Body of pancreas (tissue), 4 donors: Measurements from ENCODE around the gene SLC9A2. TPM values are rescaled to one million over a fixed set of nuclear protein-coding genes. Genes with fewer than 3 reads are reported as not detected.

Source experiments
- ATAC-seq: fragments of 150-250 bp; one replicate; pipeline ENCODE4 v1.9.1; 2016
- DNase-seq, 4 donors: peaks; one replicate each; pipeline ENCODE4 v3.0.0-alpha.2; 2019
- H3K27ac ChIP-seq, 4 donors: fragments of 200-600 bp; sonication (generic); 1 replicate in 3 of 4; 2 replicates in 1 of 4; pipeline versions ENCODE4 v1.5.1 to v1.6.1; 2016 to 2019; ENCODE audit warnings: mild to moderate bottlenecking in 1 of 4, mixed read lengths in 1 of 4, moderate library complexity in 1 of 4
- H3K27me3 ChIP-seq, 2 donors: fragments of 200-600 bp; sonication (generic); one replicate each; pipeline ENCODE4 v1.6.0; 2016; ENCODE audit warnings: mild to moderate bottlenecking in 1 of 2
- H3K36me3 ChIP-seq, 2 donors: fragments of 200-600 bp; sonication (generic); replicated peaks in 1 of 2; 2 replicates each; pipeline ENCODE4 v1.5.1; 2016; ENCODE audit warnings: low read depth in 2 of 2; ENCODE audit not compliant: insufficient read depth in 1 of 2
- H3K4me1 ChIP-seq: fragments of 200-600 bp; sonication (generic); one replicate; pipeline ENCODE4 v1.6.0; 2016
- H3K4me3 ChIP-seq, 2 donors: fragments of 200-600 bp; sonication (generic); 1 replicate in 1 of 2; 2 replicates in 1 of 2; pipeline ENCODE4 v1.5.1; 2016 to 2019
- H3K9me3 ChIP-seq, 3 donors: fragments of 200-600 bp; sonication (generic); 1 replicate in 2 of 3; 2 replicates in 1 of 3; pipeline ENCODE4 v1.5.1; 2016
- POLR2A ChIP-seq, 3 donors: fragments of 450-650 bp; IDR thresholded peaks; one replicate each; pipeline ENCODE4 v1.6.1; 2016; ENCODE audit warnings: antibody characterized with exemption in 3 of 3, mild to moderate bottlenecking in 2 of 3
- WGBS, 2 donors: methylation state at CpG; one replicate each; pipeline ENCODE4 v1.1.5; 2017; 5-methylcytosine and 5-hydroxymethylcytosine counted together
- intact Hi-C: fragments of 100-400 bp; cut with DNase I; formaldehyde crosslinking; loops from one replicate; pipeline ENCODE4 v1.15.1; 2023
- total RNA-seq, 2 donors: library from RNA; depleted of rRNA; stranded (reverse); fragments of >200 nt; gene quantifications; one replicate each; pipeline ENCODE4 v1.1.0, GENCODE V29; 2016
- TF ChIP-seq, protein P1 (sequence below), 7 experiments: fragments of 450-650 bp in 4 of 7; fragments of 200-600 bp in 3 of 7; sonication (generic) in 3 of 7; IDR thresholded peaks; one replicate each; pipeline ENCODE4 v1.5.1; 2016 to 2019; ENCODE audit warnings: antibody characterized with exemption in 7 of 7

The SLC9A2 gene
- total RNA-seq, 2 donors from 2014 or later, result 1.0 TPM; not detected in 1

DNA sequence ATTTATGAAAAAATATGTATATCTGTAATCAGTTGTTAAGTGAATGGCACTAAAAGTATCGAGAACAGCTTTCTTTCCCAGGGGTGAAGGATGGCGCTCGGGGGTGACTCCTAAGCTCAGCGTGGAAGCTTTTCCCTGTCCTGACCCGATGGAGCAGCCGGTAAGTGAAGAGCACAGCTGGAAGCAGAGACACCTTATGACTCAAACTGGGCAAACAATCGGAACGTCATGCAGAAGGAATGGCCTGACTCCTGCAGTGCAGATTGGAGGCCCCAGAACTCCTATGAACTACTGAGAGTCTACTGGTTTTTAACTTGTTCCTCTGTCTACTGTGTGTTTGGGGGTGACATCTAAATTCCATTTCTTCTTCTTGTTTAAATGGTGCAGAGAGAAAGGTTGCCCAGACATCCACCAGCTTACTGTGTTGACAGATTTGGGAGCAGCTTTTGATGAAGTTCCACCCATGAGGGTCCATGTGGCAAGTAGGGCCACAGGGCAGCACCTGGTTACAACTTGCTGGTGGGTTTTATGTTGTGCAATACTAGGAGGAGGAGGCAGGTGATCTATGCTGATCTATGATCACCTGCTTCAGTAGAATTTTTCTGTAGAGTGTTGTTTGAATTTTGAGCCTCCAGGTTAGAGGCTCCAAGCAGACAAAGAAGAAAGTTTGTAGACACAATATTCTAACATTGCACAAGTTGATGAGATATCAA lies 89.7 kb downstream of the SLC9A2 start:
- TF ChIP-seq, protein P1, sequence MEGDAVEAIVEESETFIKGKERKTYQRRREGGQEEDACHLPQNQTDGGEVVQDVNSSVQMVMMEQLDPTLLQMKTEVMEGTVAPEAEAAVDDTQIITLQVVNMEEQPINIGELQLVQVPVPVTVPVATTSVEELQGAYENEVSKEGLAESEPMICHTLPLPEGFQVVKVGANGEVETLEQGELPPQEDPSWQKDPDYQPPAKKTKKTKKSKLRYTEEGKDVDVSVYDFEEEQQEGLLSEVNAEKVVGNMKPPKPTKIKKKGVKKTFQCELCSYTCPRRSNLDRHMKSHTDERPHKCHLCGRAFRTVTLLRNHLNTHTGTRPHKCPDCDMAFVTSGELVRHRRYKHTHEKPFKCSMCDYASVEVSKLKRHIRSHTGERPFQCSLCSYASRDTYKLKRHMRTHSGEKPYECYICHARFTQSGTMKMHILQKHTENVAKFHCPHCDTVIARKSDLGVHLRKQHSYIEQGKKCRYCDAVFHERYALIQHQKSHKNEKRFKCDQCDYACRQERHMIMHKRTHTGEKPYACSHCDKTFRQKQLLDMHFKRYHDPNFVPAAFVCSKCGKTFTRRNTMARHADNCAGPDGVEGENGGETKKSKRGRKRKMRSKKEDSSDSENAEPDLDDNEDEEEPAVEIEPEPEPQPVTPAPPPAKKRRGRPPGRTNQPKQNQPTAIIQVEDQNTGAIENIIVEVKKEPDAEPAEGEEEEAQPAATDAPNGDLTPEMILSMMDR (IDR thresholded peaks at IDR 0.05), result no peak
- TF ChIP-seq POLR2A (IDR thresholded peaks at IDR 0.05), result no peak
- 59 to 60% methylated on average over 8 of the region's 8 CpGs for WGBS, 2 donors
- no peak overlapping the region for H3K27ac ChIP-seq
- no peaks in the 10 kb centered on the region for H3K4me1 ChIP-seq
- intact Hi-C loops, result no loop called here
- ATAC-seq (no peak), DNase-seq (no peak)
- no peaks in the 10 kb centered on the region for H3K9me3 ChIP-seq
- no peaks in the 10 kb centered on the region for H3K27me3 ChIP-seq
- no peaks in the 10 kb centered on the region for H3K36me3 ChIP-seq
- no peak overlapping the region for H3K4me3 ChIP-seq

DNA sequence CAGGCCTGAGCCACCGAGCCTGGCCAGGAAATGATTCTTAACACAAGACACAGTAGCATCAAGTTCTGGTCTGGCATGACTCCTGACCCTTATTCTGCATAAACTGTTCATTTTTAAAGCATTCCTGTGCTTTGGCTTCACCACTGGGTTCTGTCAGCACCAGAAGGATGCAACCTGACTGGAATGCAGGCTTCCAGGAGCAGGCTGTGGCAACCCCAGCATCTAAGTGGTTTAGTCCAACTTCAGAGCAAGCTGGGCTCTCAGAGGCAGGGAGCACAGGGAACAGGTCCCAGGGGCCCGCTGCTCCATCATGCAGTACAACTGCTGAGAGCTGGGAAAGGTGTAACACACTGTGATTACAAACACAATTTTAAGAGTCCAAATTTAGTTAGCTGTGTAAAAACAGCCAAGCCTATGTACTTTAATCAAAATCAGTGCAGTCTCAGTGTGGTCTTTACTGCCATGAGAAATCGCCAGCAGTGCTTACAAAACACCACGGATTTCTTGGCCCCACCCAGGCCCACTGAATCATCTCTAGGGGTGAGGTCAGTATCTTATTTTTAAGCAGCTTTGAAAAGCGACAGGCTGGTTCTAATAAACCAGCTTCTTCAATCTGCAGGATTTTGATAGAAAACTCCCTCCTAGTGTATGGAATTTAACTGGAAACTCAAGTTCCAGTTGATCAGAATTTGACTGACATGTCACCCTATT lies 98.1 kb downstream of the SLC9A2 start:
- TF ChIP-seq, protein P1 (IDR thresholded peaks at IDR 0.05), result no peak
- TF ChIP-seq POLR2A (IDR thresholded peaks at IDR 0.05), result no peak
- H3K36me3 ChIP-seq, result peaks cover 4 to 13% of the 10 kb centered on the region in 2 donors
- intact Hi-C loops, result no loop called here
- ATAC-seq, result no peak
- H3K4me3 ChIP-seq, result no peak overlapping the region
- no peak for DNase-seq
- no peaks in the 10 kb centered on the region for H3K27me3 ChIP-seq
- H3K4me1 ChIP-seq, result no peaks in the 10 kb centered on the region
- 91 to 96% methylated on average over 5 of the region's 5 CpGs for WGBS, 2 donors
- H3K9me3 ChIP-seq, result no peaks in the 10 kb centered on the region
- no peak overlapping the region for H3K27ac ChIP-seq

DNA sequence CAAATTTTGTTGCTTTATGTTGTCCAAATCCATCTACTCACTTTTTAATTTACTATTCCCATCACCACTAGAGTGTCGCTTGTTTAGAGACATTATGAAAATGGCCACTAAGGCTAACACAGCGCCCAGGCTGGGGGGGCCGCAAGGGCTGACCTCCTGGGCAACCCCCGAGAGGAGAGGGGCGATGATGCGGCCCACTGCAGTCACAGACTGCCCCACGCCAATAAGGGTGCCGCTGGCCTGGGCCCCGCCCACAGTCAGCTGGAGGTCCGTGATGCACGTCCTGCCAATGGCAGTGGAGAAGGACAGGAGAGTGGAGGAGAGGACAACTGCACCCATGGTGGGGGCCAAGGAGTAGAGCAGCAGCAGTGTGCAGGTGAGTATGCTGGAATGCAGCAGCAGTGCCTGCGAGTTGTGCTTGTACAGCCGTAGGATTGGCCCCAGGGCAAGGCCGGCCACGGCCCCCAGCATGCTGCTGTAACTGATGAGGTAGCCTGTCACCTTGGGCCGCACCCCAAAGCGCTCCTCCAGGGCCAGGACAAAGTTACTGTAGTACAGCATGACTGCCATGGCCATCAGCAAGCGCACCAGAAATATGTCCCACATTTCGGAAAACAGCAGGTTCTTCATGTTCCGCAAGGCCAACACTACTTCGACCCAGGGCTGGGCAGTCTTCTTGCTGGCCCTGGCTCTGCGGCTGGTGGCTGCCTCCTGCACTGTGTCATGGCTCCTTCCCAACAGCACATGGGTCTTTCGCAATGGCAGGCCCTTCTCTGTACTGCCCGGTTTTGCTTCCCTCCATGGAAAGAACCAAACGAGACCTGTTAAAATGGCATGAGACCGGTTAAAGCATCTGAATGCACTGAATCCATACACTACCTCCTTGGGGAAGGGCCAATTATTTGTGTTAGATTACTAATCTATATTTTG lies 99.3 kb downstream of the SLC9A2 start:
- intact Hi-C loops, result no loop called here
- Histone ChIP-seq H3K27me3 (no peaks in the 10 kb centered on the region), H3K27ac (no peak overlapping the region), H3K9me3 (no peaks in the 10 kb centered on the region), H3K4me3 (no peak overlapping the region), H3K4me1 (no peaks in the 10 kb centered on the region), H3K36me3 (peaks cover 4 to 16% of the 10 kb centered on the region in 2 donors)
- no peak for TF ChIP-seq POLR2A (IDR thresholded peaks at IDR 0.05)
- TF ChIP-seq, protein P1 (IDR thresholded peaks at IDR 0.05), result no peak
- WGBS, 2 donors, result 90 to 95% methylated on average over 25 to 26 of the region's 26 CpGs
- ATAC-seq (no peak), DNase-seq (no peak)

DNA sequence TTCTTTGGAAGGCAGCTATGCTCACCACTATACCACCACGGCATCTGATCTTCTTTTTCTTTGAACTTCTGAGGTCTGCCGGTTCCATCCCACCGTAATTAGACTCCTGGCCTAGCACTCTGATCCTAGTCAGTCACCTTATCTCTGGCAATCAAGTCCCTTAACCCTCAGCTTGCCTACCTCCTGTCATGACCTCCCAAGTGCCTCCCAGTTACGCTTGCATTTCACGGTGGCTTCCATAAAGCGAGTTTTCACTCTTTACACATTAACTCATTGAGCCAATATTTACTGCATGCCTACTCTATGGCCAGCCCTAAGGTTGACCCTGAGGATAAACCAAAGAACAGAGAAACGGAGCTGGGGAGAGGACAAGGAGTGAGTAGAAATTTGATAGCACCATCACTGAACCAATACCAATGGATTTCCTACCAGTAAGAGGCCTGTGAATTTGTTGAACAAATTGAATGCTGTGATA lies 104.7 kb downstream of the SLC9A2 start:
- no peaks in the 10 kb centered on the region for H3K9me3 ChIP-seq
- peaks cover 9% of the 10 kb centered on the region for H3K4me1 ChIP-seq
- 63 to 77% methylated on average over 7 of the region's 7 CpGs for WGBS, 2 donors
- ATAC-seq, result no peak
- H3K4me3 ChIP-seq, result no peak overlapping the region
- H3K36me3 ChIP-seq, result peaks cover 0 to 8% of the 10 kb centered on the region in 2 donors
- DNase-seq, result no peak
- H3K27me3 ChIP-seq, result no peaks in the 10 kb centered on the region
- intact Hi-C loops, result no loop called here
- TF ChIP-seq, protein P1 (IDR thresholded peaks at IDR 0.05), result no peak
- TF ChIP-seq POLR2A (IDR thresholded peaks at IDR 0.05), result no peak
- no peak overlapping the region for H3K27ac ChIP-seq
